Neural cell (in vitro differentiated cells): ENCODE results near the gene CCDC47. TPM values are rescaled to one million over a fixed set of nuclear protein-coding genes. Genes with fewer than 3 reads are reported as not detected.
"Not testable (repeated sequence)": the region's sequence is repeated elsewhere in the genome, so short reads cannot be mapped to it uniquely, and the experiment has no call there.

Experiments used
- H2AFZ ChIP-seq: fragments of 200-600, 300-800 bp; sonication (generic), shearing (Covaris generic); 2 replicates; pipeline ENCODE4 v1.6.0; 2014; ENCODE audit warnings: low read depth, mild to moderate bottlenecking, antibody characterized with exemption, low read length, moderate library complexity
- H3F3A ChIP-seq: fragments of 200-600 bp; shearing (Covaris generic); 2 replicates; pipeline ENCODE4 v1.6.1; 2016; ENCODE audit warnings: mild to moderate bottlenecking, moderate library complexity, mixed read lengths, antibody characterized with exemption, low read length; ENCODE audit not compliant: insufficient read depth, poor library complexity, severe bottlenecking
- H3K27ac ChIP-seq: fragments of 200-600, 300-800 bp; sonication (generic), shearing (Covaris generic); 2 replicates; pipeline ENCODE4 v1.5.1; 2014; ENCODE audit warnings: mild to moderate bottlenecking, low read length, moderate library complexity
- H3K27me3 ChIP-seq: fragments of 300-800, 200-600 bp; sonication (generic), shearing (Covaris generic); 2 replicates; pipeline ENCODE4 v1.6.0; 2014; ENCODE audit warnings: mild to moderate bottlenecking, low read depth, low read length, moderate library complexity; ENCODE audit not compliant: insufficient read depth
- H3K36me3 ChIP-seq: fragments of 300-800, 200-600 bp; sonication (generic), shearing (Covaris generic); 2 replicates; pipeline ENCODE4 v1.5.1; 2014; ENCODE audit warnings: mild to moderate bottlenecking, antibody characterized with exemption, low read length, moderate library complexity; ENCODE audit not compliant: insufficient read depth
- H3K4me2 ChIP-seq: fragments of 300-800, 200-600 bp; sonication (generic), shearing (Covaris generic); 2 replicates; pipeline ENCODE4 v1.6.0; 2014; ENCODE audit warnings: mild to moderate bottlenecking, low read length
- H3K4me3 ChIP-seq: fragments of 300-800, 200-600 bp; sonication (generic), shearing (Covaris generic); 2 replicates; pipeline ENCODE4 v1.5.1; 2014; ENCODE audit warnings: mild to moderate bottlenecking, low read length, moderate library complexity
- H3K79me2 ChIP-seq: fragments of 200-600 bp; shearing (Covaris generic); replicated peaks from 2 replicates; pipeline ENCODE4 v1.6.0; 2014; ENCODE audit warnings: mild to moderate bottlenecking, low read length, moderate library complexity; ENCODE audit not compliant: insufficient read depth
- H3K9ac ChIP-seq: fragments of 300-800, 200-600 bp; sonication (generic), shearing (Covaris generic); 2 replicates; pipeline ENCODE4 v1.6.1; 2016; ENCODE audit warnings: mild to moderate bottlenecking, low read length, mixed read lengths
- H3K9me2 ChIP-seq: fragments of 200-600 bp; shearing (Covaris generic); 2 replicates; pipeline ENCODE4 v1.6.1; 2016; ENCODE audit warnings: mild to moderate bottlenecking, low read length, mixed read lengths; ENCODE audit not compliant: insufficient read depth
- H3K9me3 ChIP-seq: fragments of 200-600, 300-800 bp; sonication (generic), shearing (Covaris generic); 2 replicates; pipeline ENCODE4 v1.6.1; 2016; ENCODE audit warnings: mild to moderate bottlenecking, mixed run types, low read length, moderate library complexity, mixed read lengths
- H4K20me1 ChIP-seq: fragments of 200-600 bp; shearing (Covaris generic); 2 replicates; pipeline ENCODE4 v1.6.1; 2016; ENCODE audit warnings: mild to moderate bottlenecking, mixed run types; ENCODE audit not compliant: insufficient read depth
- EP300 ChIP-seq: fragments of 450-650 bp; conservative IDR thresholded peaks from 2 replicates; pipeline ENCODE4 v1.6.1; 2014; ENCODE audit warnings: antibody characterized with exemption, mild to moderate bottlenecking, moderate library complexity; ENCODE audit not compliant: poor library complexity, severe bottlenecking
- EZH2 ChIP-seq: fragments of 200-600, 300-800 bp; shearing (Covaris generic), sonication (generic); IDR thresholded peaks from 2 replicates; pipeline ENCODE4 v1.6.1; 2014; ENCODE audit warnings: antibody characterized with exemption, low read length, borderline replicate concordance, mild to moderate bottlenecking; ENCODE audit not compliant: insufficient read depth, poor library complexity, severe bottlenecking
- MXI1 ChIP-seq: fragments of 450-650 bp; conservative IDR thresholded peaks from 2 replicates; pipeline ENCODE4 v1.6.1; 2014; ENCODE audit warnings: antibody characterized with exemption, mild to moderate bottlenecking; ENCODE audit not compliant: poor library complexity, severe bottlenecking
- POLR2AphosphoS5 ChIP-seq: IDR thresholded peaks from 2 replicates; pipeline ENCODE4 v1.6.1; 2012
- RAD21 ChIP-seq: fragments of 450-650 bp; conservative IDR thresholded peaks from 2 replicates; pipeline ENCODE4 v1.6.1; 2014; ENCODE audit warnings: antibody characterized with exemption, mild to moderate bottlenecking, moderate library complexity
- SMC3 ChIP-seq: fragments of 450-650 bp; conservative IDR thresholded peaks from 2 replicates; pipeline ENCODE4 v1.6.1; 2014; ENCODE audit warnings: antibody characterized with exemption, mild to moderate bottlenecking, moderate library complexity; ENCODE audit not compliant: poor library complexity
- TAF1 ChIP-seq: IDR thresholded peaks from 2 replicates; pipeline ENCODE4 v1.6.1; 2012; ENCODE audit warnings: low read depth
- polyA plus RNA-seq: library from polyadenylated mRNA; depleted of rRNA; stranded (reverse); fragments of >200 nt; gene quantifications from 2 replicates; pipeline ENCODE4 v1.2.3, GENCODE V29; 2014
- TF ChIP-seq, protein P1 (sequence below): IDR thresholded peaks from 2 replicates; pipeline ENCODE4 v1.6.1; 2012; ENCODE audit warnings: borderline replicate concordance
- TF ChIP-seq, protein P2 (sequence below): fragments of 450-650 bp; IDR thresholded peaks from 2 replicates; pipeline ENCODE4 v1.5.1; 2014; ENCODE audit warnings: antibody characterized with exemption, mild to moderate bottlenecking, moderate library complexity; ENCODE audit not compliant: poor library complexity, severe bottlenecking

The CCDC47 gene
- polyA plus RNA-seq, 1 donor from 2014 or later, result 49.3 TPM

DNA sequence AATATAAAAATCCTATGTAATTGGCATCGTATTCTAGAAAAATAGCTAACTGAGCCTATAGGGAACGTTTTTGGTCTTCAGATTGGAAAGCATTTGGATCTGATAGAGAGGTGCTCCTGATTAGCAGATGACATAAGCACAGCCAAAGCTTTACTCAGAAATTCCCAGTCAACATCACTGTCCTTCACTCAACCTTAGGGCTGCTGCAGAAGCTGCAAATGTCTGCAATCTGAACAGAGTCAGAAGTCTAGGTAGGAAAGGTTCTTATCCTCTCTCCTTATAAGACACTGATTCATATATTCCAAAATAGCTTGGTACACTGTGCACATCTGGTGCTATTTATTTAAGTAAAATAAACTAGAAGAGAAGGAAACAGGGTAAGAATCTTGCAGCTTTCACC lies 51.0 kb downstream of the CCDC47 start:
- H3K27ac ChIP-seq, result no peak overlapping the region
- no peak overlapping the region for H3K9ac ChIP-seq
- H3F3A ChIP-seq, result no peaks in the 10 kb centered on the region
- H3K9me2 ChIP-seq, result no peaks in the 10 kb centered on the region
- no peak overlapping the region for H2AFZ ChIP-seq
- H3K36me3 ChIP-seq, result no peaks in the 10 kb centered on the region
- no peaks in the 10 kb centered on the region for H3K79me2 ChIP-seq
- no peak overlapping the region for H3K4me2 ChIP-seq
- no peaks in the 10 kb centered on the region for H3K9me3 ChIP-seq
- TF ChIP-seq MXI1, result no peak
- TF ChIP-seq, protein P1, sequence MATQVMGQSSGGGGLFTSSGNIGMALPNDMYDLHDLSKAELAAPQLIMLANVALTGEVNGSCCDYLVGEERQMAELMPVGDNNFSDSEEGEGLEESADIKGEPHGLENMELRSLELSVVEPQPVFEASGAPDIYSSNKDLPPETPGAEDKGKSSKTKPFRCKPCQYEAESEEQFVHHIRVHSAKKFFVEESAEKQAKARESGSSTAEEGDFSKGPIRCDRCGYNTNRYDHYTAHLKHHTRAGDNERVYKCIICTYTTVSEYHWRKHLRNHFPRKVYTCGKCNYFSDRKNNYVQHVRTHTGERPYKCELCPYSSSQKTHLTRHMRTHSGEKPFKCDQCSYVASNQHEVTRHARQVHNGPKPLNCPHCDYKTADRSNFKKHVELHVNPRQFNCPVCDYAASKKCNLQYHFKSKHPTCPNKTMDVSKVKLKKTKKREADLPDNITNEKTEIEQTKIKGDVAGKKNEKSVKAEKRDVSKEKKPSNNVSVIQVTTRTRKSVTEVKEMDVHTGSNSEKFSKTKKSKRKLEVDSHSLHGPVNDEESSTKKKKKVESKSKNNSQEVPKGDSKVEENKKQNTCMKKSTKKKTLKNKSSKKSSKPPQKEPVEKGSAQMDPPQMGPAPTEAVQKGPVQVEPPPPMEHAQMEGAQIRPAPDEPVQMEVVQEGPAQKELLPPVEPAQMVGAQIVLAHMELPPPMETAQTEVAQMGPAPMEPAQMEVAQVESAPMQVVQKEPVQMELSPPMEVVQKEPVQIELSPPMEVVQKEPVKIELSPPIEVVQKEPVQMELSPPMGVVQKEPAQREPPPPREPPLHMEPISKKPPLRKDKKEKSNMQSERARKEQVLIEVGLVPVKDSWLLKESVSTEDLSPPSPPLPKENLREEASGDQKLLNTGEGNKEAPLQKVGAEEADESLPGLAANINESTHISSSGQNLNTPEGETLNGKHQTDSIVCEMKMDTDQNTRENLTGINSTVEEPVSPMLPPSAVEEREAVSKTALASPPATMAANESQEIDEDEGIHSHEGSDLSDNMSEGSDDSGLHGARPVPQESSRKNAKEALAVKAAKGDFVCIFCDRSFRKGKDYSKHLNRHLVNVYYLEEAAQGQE, result no peak
- TF ChIP-seq TAF1, result no peak
- TF ChIP-seq, protein P2, sequence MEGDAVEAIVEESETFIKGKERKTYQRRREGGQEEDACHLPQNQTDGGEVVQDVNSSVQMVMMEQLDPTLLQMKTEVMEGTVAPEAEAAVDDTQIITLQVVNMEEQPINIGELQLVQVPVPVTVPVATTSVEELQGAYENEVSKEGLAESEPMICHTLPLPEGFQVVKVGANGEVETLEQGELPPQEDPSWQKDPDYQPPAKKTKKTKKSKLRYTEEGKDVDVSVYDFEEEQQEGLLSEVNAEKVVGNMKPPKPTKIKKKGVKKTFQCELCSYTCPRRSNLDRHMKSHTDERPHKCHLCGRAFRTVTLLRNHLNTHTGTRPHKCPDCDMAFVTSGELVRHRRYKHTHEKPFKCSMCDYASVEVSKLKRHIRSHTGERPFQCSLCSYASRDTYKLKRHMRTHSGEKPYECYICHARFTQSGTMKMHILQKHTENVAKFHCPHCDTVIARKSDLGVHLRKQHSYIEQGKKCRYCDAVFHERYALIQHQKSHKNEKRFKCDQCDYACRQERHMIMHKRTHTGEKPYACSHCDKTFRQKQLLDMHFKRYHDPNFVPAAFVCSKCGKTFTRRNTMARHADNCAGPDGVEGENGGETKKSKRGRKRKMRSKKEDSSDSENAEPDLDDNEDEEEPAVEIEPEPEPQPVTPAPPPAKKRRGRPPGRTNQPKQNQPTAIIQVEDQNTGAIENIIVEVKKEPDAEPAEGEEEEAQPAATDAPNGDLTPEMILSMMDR, result no peak
- TF ChIP-seq EP300, result no peak
- TF ChIP-seq EZH2, result no peak
- TF ChIP-seq POLR2AphosphoS5, result no peak
- TF ChIP-seq RAD21, result no peak
- no peak for TF ChIP-seq SMC3
- no peak overlapping the region for H3K4me3 ChIP-seq
- H3K27me3 ChIP-seq, result no peaks in the 10 kb centered on the region
- H4K20me1 ChIP-seq, result no peaks in the 10 kb centered on the region

DNA sequence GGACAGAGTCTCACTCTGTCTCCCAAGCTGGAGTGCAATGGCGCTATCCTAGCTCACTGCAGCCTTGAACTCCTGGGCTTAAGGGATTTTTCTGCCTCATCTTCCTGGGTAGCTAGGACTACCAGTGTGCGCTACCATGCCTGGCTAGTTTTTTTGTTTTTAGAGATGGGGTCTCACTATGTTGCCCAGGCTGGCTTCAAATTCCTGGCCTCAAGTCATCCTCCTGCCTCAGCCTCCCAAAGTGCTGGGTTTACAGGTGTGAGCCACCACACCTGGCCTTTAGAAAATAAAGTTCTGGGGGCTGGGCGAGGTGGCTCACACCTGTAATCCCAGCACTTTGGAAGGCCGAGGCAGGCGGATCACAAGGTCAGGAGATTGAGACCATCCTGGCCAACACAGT lies 53.2 kb downstream of the CCDC47 start:
- H3K27me3 ChIP-seq, H4K20me1 ChIP-seq, H3F3A ChIP-seq, H3K36me3 ChIP-seq, H3K9me2 ChIP-seq, H3K4me2 ChIP-seq, H3K4me3 ChIP-seq, H3K9me3 ChIP-seq, H3K27ac ChIP-seq, H3K9ac ChIP-seq, H3K79me2 ChIP-seq, H2AFZ ChIP-seq: not testable (repeated sequence)

DNA sequence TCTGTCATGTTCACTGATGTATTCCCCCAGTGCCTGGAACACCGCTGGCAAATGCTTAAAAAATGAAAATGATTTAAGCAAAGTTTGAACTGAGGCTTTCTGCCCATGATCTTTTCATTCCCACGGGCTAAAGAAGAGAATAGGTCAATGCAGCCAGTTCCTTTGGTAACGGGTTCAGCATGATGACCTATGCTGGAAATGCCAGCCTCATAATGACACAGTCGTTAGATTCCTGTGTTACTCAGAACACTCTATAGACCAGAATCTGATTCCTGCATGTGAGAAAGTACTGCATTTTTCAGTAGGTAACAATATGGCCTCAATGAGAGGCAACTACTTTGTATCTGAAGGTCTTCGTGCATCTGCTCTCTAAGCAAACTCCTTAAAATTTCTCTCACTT lies 54.4 kb downstream of the CCDC47 start:
- Histone ChIP-seq H3K27me3 (no peaks in the 10 kb centered on the region), H3K9me3 (no peaks in the 10 kb centered on the region), H3K4me2 (no peak overlapping the region), H4K20me1 (no peaks in the 10 kb centered on the region), H3K79me2 (no peaks in the 10 kb centered on the region), H3K9me2 (no peaks in the 10 kb centered on the region), H3K36me3 (no peaks in the 10 kb centered on the region), H2AFZ (no peak overlapping the region), H3F3A (no peaks in the 10 kb centered on the region), H3K27ac (no peak overlapping the region), H3K9ac (no peak overlapping the region), H3K4me3 (no peak overlapping the region)
- TF ChIP-seq EZH2, result no peak
- TF ChIP-seq, protein P1, result no peak
- TF ChIP-seq, protein P2, result no peak
- no peak for TF ChIP-seq TAF1
- no peak for TF ChIP-seq MXI1
- no peak for TF ChIP-seq EP300
- no peak for TF ChIP-seq POLR2AphosphoS5
- no peak for TF ChIP-seq SMC3
- TF ChIP-seq RAD21, result no peak
